HG03139 (cell line): ENCODE data around the gene TMEM174.

Experiments
- ATAC-seq: cut with Tn5 transposase; IDR thresholded peaks from one replicate; pipeline ENCODE4 v1.9.1; 2021; ENCODE audit not compliant: unreplicated experiment

TMEM174 gene

DNA sequence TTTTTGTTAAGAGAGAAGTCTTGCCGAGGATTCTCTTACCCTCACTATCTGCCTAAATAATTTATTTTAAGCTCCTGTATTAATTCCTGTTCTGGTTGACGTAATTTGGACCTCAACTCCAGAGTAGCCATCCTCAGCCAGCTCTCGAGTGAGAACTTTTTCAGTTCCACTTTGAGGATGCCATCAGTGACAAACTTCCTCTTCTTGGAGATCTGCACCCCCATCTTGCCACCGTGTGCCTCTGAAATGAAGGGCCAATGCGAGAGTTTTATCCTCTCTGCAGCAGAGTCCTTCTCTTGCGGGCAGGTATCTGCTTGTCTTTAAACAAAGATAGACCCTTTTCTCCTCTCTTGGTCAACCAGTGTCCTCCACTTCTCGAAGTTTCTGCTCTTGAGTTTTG is 19.5 kb upstream of the TMEM174 start:
- ATAC-seq, result no peak

GRCh38 chr5:73154208-73155006 is 18.6 kb upstream of the TMEM174 start:
- no peak for ATAC-seq

GRCh38 chr5:73155271-73156222 is 17.4 kb upstream of the TMEM174 start:
- no peak for ATAC-seq

DNA sequence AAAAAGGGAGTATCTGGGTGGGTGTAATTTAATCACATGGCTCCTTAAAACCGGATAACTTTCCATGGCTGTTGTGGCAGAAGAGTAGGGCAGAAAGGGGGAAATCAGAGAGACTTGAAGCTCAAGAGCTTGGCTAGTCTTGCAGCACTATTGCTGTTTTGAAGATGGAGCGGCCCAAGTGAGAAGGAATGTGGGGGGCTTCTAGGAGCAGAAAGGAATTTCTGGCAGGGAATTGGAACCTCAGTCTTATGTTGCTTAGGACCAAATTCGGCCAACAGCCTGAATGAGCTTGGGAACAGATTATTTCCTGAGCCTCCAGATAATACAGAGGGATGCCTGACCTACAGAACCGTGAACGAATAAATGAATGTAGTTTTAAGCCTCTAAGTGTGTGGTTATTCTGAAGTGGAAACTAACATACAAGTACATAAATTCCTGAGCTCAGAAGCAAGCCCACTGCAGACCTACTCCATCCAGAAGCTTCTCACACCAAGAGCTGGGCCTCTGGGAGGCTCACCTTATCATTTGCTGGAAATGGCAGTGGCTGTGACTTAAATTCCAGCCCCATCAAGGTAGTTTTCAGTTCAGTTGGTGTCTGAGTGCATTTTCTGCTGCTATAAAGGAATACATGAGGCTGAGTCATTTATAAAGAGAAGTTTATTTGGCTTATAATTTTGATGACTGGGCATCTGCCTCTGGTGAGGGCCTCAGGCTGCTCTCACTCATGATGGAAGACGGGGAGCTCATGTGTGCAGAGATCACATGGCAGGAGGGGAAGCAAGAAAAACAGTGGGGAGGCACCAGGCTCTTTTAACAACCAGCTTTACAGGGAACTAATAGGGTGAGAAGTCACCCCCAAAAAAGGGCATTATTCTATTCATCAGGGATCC is 15.3 kb upstream of the TMEM174 start:
- no peak for ATAC-seq

DNA sequence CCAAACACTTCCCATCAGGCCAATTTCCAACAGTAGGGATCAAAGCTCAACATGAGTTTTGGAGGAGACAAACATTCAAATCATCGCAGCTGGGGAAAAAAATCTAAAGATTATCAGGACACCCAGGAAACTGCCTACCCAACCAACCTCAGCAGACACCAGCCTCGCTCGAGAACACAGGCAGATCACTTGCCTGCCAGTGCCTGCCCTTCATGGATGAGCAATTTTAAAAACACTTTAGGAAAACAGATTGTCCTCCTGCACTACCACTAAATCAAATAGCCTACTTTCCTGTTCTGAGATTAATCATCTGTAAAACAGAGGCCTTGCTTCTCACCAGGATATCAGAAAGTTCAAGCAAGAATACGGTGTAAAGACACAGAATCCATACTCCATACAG is 14.7 kb upstream of the TMEM174 start:
- no peak for ATAC-seq

- ATAC-seq, result peak; percentile 89
These were observed 12.7 kb upstream of the TMEM174 start for GRCh38 chr5:73160239-73160671.

GRCh38 chr5:73170522-73170921 is 2.5 kb upstream of the TMEM174 start:
- no peak for ATAC-seq

GRCh38 chr5:73171495-73171894 is 1.5 kb upstream of the TMEM174 start:
- ATAC-seq, result no peak

GRCh38 chr5:73174100-73174815 is 1.3 kb downstream of the TMEM174 start:
- no peak for ATAC-seq

DNA sequence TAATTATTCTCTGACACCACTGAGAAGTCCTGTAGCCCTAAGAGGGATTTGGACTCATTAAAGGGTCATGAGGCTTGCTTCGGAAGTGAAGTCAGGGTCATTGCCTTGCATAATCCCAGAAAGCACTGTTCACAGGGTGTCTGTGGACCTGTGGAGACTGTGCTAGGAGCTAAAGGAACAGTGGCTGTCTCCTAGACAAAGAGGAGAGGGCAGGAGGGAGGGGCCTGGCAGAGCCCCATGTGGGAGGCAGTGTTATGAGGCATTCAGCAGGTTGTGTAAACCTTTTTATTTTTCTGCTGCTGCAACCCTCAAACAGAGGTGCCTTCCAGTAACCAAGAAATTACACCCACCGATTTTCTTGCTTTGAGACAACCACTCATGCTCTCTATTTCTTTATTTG is 3.3 kb downstream of the TMEM174 start:
- no peak for ATAC-seq

DNA sequence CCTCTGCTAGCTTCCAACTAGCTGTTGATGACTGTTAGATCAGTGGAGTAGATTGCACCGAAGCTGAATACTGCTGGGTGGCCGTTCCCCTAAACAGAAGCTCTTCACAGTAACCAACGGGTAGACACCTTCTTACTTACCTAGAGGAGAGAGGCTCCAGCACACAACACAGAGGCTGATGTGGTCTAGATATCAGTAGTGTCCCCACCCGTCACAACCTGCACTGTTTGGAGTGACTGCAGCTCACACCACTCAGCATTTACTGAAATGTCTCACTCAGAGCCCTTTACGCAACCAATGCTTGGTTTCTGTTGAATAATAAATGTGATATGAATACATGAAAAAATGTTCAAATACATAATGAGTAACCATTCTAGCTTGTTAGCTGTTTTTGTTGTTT is 5.3 kb downstream of the TMEM174 start:
- no peak for ATAC-seq

- no peak for ATAC-seq
These were observed 6.7 kb downstream of the TMEM174 start for GRCh38 chr5:73179730-73180129.

DNA sequence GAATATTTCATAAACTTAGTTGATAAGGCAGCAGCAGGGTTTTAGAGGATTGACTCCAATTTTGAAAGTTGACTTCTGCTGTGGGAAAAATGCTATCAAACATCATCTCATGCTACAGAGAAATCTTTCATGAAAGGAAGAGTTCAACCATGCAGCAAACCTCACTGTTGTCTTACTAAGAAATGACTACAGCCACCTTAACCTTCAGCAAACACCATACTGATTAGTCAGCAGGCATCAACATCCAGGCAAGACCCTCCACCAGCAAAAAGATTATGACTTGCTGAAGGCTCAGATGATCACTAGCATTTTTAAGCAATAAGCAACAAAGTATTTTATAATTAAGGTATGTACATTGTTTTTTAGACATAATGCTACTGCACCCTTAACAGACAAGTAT is 7.6 kb downstream of the TMEM174 start:
- no peak for ATAC-seq

DNA sequence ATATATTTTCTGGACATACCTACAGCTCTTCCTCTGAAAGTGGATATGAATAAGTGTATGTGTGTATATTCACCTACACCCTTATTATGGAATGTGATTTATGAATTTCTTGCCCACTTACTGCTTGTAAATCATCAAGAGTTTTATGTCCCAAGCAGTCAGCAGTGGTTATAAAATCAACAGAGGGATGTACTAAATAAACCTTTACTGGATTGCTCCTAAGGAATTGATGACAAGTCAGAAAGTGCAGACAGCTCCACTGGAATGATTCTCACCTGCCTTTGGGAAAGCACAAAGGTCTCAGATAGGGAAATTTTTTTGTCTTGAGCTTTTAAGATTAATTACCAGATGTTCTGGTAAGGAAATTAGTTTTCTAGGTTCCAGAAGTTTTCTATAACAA is 9.3 kb downstream of the TMEM174 start:
- ATAC-seq, result no peak

GRCh38 chr5:73183000-73183399 is 10.0 kb downstream of the TMEM174 start:
- ATAC-seq, result no peak

- no peak for ATAC-seq
These were observed 10.5 kb downstream of the TMEM174 start for GRCh38 chr5:73183481-73183891.

DNA sequence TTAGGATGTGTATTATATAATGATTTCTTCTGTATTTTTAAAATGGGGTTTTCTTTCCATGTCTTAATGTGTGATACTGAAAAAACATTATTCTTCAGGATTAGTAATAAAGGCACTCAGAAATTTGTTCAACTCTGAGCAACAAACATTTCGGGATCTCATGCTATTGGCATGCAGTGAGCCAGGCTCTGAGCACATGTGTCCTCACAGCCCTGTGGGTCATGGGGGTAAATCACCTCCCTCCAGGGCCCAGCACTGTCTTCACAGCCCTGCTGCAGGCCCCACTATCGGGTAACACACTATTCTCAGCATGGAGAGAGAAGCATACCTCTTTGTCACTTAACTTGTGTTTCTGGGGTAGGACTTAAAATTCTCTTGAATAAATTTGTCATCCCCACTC is 14.0 kb downstream of the TMEM174 start:
- no peak for ATAC-seq

GRCh38 chr5:73188764-73189531 is 16.0 kb downstream of the TMEM174 start:
- no peak for ATAC-seq

- no peak for ATAC-seq
These were observed 16.9 kb downstream of the TMEM174 start for GRCh38 chr5:73189871-73190376.
